OCI-M2 (cell line): ENCODE data around the gene SLC37A4.
"Not testable (repeated sequence)": the region's sequence is repeated elsewhere in the genome, so short reads cannot be mapped to it uniquely, and the experiment has no call there.

Source experiments
- DNase-seq: peaks from one replicate; lab custom pipeline; 2025; ENCODE audit not compliant: unreplicated experiment; lab: John Stamatoyannopoulos, UW

The SLC37A4 gene

DNA sequence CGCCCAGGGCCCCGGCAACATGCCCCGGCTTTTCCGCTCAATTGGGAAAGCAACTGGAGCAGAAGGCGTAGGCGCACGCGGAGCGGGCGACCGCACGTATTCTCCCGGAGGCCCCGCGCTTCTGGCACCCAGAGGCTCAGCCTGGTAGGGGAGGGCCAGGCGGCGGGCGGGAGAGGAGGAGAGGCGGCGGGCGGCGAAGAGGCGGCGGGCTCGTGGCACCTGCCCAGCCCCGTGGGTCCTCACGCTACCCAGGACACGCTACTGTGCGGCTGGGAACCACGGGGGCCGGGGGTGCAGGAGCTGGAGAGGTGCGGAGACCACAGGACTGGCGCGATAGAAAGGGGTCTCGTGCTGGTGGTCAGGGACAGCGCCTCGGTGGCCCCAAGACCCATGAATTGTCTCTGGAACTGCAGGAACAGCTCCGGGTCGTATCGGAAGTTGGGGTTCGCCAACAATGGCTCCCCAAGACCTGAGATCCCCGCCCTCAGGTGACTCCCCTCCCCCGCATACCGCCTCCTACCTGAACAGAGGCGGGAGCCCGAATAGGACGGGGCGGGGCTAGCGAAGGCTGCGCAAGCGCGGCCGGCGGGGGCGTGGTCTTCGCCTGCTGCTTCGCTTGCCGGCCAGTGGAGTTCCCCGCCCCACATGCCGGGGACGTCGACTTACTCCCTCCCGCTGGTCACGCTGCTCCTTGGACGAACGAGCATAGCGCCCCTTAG is at the start of gene SLC37A4:
Gene SLC37A4 (minus strand): TSS at position 549 of the 719 bp plus-strand sequence.
- peak; percentile 82 for DNase-seq

DNA sequence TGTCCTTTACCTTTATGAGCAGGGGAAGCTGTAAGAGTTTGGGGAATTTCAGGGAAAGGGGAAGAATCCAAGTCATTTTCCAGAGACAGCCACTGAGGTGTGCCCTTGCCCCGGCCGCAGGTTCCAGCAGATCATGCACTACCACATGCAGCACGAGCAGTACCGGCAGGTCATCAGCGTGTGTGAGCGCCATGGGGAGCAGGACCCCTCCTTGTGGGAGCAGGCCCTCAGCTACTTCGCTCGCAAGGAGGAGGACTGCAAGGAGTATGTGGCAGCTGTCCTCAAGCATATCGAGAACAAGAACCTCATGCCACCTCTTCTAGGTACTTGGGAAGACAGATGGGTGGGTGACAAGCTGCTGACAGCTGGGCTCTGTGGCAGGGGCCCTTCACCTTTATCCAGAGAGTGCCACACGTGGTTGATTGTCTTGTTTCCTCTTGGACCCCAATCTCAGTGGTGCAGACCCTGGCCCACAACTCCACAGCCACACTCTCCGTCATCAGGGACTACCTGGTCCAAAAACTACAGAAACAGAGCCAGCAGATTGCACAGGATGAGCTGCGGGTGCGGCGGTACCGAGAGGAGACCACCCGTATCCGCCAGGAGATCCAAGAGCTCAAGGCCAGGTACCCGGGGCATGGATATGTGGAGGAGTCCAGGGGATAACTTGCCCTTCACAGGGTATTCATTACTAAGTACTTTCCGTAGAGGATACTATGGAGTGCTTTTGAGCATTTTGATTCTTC is 48.2 kb upstream of the SLC37A4 start:
- DNase-seq = no peak

DNA sequence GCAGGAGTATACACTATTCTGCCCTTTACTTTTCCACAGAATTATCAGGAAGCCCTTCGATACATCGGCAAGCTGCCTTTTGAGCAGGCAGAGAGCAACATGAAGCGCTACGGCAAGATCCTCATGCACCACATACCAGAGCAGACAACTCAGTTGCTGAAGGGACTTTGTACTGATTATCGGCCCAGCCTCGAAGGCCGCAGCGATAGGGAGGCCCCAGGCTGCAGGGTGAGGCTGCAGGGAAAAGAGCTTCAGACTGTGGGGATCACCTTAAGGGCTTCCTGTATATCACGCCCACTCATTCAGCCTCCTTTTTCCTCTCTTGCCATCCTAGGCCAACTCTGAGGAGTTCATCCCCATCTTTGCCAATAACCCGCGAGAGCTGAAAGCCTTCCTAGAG is 47.2 kb upstream of the SLC37A4 start:
- no peak for DNase-seq

DNA sequence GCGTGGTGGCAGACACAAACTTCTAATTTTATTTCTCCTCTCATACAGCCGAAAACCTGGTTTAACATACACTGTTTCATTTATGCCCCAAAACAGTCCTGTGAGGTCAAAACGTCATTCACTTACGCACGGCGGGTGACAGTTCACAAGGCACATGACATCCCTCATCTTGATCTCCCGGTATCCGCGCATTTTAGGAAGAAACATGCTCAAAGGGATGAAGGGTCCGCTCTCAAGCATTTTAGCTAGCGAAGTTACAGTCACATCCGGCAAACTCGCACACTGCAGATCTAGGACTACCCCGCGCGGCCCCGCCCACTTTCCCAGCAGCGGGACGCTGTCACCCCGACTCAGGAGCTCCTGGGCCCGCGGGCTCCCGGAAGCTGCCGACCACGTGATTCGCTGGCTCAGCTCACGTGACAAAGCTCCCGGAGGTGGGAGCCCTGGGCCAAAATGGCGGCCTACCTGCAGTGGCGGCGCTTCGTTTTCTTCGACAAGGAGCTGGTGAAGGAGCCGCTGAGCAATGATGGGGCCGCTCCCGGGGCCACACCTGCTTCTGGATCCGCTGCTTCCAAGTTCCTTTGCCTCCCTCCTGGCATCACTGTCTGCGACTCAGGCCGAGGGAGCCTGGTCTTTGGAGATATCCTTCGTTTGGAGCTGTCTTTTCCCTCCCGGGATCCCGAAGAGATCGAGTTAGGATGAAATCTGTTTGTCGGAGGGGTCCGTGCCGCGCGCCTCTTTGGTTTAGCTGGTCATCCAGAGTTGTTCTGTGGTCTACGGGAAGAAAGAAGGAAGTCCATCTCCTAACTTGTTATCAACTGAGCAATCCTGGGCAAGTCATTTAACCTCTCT is 36.9 kb upstream of the SLC37A4 start, which contains the start of gene VPS11:
Gene VPS11 (plus strand): TSS at position 448 of the 852 bp plus-strand sequence. CDS start 6 bp downstream, at position 454.
- DNase-seq = peak; percentile 39

DNA sequence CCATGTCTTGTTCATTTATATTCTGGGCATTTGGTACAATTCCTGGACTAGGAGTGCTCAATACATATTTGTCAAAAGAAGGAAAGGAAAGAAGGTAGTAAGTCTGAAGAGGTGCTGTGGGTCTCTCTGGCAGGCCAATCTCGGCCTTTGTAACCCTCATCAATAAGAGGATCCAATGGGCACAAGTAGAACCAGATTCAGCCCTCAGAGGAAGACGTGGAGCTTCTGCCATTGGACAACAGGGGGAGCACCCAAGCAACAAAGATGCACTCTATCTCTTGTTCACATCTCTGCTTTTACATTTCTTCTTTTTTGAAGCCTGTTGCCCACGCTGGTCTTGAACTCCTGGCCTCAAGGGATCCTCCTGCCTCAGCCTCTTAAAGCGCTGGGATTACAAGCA is 34.7 kb upstream of the SLC37A4 start:
- no peak for DNase-seq

DNA sequence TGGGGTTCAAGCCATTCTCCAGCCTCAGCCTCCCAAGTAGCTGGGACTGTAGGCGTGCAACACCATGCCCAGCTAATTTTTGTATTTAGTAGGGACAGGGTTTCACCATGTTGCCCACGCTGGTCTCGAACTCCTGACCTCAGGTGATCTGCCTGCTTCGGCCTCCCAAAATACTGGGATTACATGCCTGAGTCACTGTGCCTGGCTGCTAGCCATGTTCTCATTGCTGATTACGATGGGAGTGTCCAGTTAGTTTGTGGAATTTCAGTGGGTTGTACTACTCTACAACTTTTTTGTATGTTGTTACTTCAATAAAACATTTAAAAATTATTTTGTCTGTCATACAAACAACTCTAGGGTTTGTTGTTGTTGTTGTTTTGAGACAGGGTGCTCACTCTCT is 32.1 kb upstream of the SLC37A4 start:
- DNase-seq = no peak

DNA sequence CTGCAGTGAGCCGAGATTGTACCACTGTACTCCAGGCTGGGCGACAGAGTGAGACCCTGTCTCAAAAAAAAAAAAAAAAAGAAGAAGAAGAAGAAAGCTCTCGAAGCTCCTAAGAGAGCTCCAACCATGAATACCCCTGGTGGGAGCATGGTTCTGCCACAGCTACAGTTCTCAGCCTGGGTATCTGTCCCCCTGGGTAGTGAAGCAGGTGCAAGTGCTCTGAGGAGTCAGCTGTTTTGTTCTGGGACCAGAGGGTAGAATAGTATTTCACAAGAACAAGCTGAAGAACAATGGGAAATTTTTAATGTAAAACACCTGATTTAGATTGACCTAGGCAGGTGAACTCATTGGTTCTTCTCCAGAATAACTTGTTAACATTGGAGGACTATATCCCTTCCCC is 30.6 kb upstream of the SLC37A4 start:
- DNase-seq = no peak

DNA sequence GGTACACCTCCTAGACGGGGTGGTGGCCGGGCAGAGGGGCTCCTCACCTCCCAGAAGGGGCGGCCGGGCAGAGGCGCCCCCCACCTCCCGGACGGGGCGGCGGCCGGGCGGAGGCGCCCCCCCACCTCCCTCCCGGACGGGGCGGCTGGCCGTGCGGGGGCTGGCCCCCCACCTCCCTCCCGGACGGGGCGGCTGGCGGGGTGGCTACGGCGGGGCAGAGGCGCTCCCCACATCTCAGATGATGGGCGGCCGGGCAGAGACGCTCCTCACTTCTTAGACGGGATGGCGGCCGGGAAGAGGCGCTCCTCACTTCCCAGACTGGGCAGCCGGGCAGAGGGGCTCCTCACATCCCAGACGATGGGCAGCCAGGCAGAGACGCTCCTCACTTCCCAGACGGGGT is 28.5 kb upstream of the SLC37A4 start:
- not testable (repeated sequence) for DNase-seq

DNA sequence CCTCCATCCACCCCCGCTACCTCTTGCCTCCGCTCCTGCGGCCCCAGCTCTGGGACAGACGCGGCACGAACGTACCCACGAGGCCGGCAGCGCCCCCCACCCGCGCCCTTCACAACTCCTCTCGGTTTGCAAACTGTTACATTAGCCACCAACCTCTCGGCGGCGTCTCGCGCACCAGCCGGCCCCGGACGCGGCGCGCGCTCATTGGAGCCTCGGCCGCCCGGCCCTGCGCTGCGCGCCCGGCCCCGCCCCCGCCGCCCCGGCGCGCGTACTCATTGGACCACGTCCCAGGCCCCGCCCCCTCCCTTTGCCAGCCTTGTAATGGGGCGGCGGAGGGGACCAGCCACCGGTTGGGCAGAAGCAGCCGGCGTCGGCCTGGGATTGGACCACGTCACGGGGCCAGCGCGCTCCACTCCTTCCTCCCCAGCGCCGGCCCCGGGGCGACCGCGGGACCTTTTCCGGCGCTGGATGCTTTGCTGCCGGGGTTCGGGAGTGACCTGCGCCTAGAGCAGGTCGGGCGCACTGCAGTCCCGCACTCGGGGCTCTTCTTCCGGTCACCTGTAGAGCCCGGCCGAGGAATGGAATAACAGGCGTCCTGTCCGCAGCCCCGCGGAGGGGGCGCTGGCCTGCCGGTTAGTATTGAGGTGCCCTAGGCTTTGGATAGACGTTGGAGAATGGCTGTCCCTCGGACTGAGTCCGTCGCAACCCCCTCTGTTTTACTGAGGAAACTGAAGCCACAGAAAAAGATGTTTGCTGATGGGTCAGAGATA is 26.5 kb upstream of the SLC37A4 start, which contains the start of gene HYOU1:
Gene HYOU1 (minus strand): TSS at position 206 of the 770 bp plus-strand sequence. CDS start 1,045 bp downstream, outside the sequence.
- peak; percentile 50 for DNase-seq

DNA sequence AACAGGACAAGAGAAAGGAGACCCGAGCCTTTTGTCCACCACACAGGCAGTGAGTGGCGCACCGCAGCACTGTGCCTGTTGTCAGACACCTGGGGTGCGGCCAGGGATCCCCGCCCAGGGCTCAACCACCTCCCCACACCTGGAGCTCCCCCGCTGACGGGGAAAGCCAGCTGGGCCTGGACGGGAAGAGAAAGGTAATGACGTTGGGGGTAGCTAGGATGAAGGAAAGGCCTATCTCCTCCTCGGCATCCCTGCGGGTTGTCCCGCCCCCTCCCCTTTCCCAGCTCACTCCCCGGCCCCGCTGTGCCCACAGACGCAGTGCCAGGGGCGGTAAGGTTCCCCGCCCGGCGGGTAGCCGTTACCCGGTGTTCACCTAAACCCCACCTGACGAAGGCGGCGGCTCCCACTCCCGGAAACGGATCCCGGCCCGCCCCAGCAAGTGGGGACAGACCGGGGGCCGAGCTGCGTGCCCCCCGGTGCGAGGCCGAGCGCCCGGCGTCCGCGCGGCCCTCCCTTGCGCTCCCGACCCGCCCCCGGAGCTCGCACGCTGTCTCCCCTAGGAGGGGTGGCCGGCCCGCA is 25.8 kb upstream of the SLC37A4 start:
- no peak for DNase-seq

DNA sequence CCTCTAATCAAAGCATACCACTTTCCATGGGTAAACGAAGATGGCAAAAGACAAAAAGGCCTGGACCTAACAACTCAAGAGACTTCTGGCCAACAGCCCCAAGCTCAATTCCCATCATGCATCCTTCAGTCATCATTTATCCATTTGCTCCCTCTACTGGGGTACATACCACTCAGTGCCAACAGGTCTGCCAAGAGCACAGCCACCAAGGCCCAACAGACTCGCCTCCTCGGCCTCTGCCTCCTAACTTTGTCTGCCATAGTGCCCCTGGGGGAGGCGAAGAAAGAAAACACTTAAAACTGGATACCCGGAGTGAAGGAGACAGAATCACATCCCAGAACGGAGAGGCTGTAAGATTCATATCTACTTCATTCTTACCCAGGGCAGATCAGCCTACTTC is 25.2 kb upstream of the SLC37A4 start:
- no peak for DNase-seq

DNA sequence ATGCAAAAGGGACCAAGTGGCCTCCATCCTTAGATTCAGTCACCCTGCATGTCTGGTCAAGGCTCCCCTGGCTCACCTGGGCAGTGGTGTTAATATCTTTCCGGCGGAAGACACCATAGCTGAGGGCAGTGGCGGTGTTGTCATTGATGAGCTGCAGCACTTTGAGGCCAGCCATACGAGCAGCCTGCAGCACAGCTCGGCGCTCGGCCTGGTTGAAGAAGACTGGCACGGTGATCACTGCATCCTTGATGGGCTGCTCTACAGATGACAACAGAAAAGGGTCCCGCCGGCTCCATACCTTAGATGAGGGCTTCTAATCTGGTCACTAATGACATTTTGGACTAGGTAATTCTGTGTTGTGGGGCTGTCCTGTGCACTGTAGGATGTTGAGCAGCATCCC is 23.7 kb upstream of the SLC37A4 start:
- DNase-seq = no peak

DNA sequence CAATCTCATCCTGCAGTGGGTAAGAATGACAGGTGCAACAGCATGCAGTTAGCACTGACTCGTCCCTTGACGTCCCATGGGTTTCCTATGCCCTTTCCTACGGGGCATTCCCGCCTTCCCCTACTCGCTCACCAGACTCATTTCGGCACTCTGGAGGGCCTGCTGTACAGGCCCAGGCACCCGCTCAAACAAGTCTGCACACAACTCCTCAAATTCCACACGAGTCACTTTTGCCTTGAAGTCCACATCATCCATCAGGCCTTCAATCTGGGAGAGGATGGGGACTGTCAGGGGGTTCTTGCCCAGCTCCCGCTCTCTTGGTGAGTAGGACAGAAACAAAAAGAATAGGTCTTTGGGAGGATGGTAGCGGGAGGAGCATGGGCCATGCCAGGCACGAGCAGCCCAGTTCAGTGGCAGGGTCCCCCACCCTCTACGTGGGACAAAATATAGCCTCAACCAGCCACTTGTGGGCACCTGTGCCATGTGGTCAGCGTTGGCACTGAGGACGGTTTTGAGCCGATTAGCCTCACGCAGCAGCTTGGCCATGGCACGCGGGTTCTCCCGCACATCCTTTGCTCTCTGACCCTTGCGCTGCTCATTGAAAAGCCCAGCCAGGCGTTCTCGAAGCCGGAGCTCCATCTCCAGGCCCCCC is 21.6 kb upstream of the SLC37A4 start:
- no peak for DNase-seq

DNA sequence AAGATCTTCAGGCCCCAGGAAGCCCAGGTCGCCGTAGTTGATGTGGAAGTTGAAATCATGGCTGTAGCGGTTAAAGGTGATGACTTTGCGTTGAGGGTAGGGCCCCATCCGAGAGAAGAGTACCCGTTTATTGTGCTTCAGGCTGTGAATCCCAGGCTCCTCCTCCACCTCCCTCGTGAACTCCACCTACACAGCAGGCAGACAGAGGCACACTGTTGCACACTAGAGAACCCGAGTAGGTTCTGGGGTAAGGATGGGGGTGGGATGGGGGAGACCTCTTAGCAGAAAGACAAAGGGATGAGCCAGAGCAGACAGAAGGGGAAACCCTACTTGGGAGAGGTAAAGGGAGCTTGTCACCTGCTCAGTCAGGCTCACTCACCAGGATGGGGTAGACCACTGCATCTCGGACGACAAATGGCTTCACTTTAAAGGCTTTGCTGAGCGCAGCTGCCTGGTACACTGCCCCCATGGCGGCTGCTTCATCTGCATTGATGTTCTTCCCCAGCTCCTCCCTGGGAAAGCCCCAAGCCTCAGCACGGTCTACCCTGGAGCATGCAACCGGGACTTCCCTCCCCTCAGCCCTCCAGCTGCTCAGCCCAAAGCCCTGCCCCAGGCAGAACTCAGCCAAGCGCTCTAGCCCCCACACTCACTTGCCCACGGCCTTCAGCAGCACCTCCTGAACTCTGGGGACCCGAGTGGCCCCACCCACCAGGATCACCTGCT is 20.9 kb upstream of the SLC37A4 start:
- no peak for DNase-seq

DNA sequence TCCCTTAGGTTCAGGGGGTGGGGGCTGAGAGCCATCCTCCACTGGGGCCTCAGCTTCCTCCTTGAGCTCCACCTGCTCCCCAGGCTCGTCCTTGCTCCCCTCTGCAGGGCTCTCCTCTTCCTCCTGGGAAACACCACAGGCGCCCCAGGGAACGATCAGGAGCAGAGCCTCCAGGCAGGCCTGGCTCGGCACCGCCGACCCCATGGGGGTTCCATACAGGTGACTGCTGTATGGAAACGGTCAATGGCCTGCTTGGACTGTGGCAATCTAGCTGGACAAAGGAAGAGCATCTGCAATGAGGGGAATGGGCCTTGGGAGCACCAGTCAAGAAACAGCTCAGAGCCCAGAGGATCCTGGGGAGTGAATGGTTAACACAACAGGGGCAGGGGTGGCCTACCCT is 18.4 kb upstream of the SLC37A4 start:
- no peak for DNase-seq

DNA sequence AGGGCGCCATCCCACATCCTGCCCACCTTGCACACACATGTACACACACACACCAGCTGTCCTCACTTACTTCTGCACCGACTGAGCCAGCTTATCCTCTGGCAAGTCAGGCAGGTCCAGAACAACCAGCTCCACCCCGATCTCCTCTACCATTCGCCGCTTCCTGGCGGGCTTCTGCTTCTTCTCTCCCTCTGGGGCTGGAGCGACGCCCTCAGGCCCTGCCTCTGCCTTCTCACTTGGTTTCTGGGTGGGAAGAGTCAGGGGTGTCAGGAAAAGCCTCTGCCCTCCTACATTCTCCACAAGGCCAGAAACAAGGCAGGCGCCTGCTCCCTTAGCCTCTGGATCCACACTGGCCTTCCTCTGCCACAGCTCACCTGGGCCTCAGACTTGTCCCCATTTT is 18.0 kb upstream of the SLC37A4 start:
- DNase-seq = no peak

DNA sequence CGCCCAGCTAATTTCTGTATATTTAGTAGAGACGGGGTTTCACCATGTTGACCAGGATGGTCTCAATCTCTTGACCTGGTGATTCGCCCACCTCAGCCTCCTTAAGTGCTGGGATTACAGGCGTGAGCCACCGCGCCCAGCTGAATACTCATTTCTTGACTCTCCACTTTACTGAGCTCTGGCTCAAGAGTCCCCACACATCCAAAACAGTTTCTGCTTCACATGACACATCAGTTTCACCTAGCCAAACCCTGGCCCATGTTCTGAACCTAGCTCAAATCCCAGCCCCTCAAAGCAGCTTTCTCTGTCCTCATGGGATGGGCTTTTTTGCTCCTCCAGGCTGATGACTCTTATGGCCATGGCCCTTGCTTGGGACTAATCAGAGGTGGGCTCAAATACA is 16.5 kb upstream of the SLC37A4 start:
- no peak for DNase-seq

DNA sequence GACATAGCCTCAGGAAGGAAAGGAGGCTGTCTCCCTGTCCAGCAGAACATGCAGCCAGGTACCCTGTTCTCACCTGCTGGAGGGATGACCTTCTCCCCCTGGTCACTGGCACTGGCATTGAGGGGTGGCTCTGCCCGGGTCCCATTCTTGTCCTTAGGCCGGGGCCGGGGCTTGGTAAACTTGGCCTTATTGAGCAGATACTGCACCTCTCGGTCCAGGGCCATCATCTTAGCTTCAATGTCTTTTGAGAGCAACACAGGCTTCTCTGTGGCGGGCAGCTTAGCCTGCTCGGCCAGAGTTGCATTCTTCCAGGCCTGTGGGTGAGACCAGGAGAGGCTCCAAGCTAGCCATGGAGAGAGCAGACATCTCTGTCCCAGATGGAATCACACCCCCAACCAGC is 15.8 kb upstream of the SLC37A4 start:
- DNase-seq = no peak

DNA sequence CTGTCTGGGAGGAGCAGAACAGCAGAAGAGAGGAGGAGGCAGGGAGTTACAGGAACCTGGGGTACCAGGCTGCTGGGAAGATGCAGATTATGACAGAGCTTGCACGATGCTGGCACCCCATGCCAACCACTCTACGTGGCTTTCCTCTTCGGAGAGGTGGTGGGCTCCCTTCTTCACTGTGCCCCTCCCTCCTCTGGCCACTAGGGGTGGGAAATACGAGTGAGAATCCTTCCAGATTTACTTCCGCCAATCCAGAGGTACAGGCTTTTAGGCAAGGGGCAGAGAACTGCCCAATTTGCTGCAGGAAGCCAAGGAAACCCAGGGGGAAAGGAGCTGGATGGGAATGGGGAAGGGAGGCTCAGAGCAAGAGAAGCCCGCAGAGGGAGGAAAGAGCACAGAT is 14.0 kb upstream of the SLC37A4 start:
- DNase-seq = no peak
